Naive B cell (primary cell): ENCODE data around the gene HTR2C. TPM values are rescaled to one million over a fixed set of nuclear protein-coding genes. Genes with fewer than 3 reads are reported as not detected.
"Not testable (repeated sequence)": the region's sequence is repeated elsewhere in the genome, so short reads cannot be mapped to it uniquely, and the experiment has no call there.

Source experiments
- ATAC-seq, 2 donors: fragments of 150-1000 bp; cut with Tn5 transposase; 2 replicates each; pipeline ENCODE4 v1.10.0; 2021; ENCODE audit warnings: low read depth in 2 of 2, mild to moderate bottlenecking in 2 of 2, moderate library complexity in 2 of 2
- DNase-seq: peaks from one replicate; pipeline ENCODE4 v3.0.0; 2022
- H3K27ac Mint-ChIP-seq, 6 donors: one replicate each; pipeline ENCODE4 v1.8.0; 2020 to 2022; ENCODE audit warnings: mild to moderate bottlenecking in 6 of 6, mixed read lengths in 6 of 6, moderate library complexity in 5 of 6, inconsistent platforms in 2 of 6
- H3K27me3 Mint-ChIP-seq, 3 donors: one replicate each; pipeline ENCODE4 v1.8.0; 2021 to 2022; ENCODE audit warnings: mixed read lengths in 3 of 3, mild to moderate bottlenecking in 1 of 3
- H3K36me3 Mint-ChIP-seq, 2 donors: one replicate each; pipeline ENCODE4 v1.8.0; 2020 to 2022; ENCODE audit warnings: mixed read lengths in 2 of 2, inconsistent platforms in 1 of 2, mild to moderate bottlenecking in 1 of 2
- H3K4me1 Mint-ChIP-seq, 3 donors: one replicate each; pipeline ENCODE4 v1.8.0; 2020 to 2022; ENCODE audit warnings: mixed read lengths in 3 of 3, inconsistent platforms in 1 of 3, mild to moderate bottlenecking in 1 of 3, moderate library complexity in 1 of 3
- H3K4me3 Mint-ChIP-seq, 8 donors: one replicate each; pipeline ENCODE4 v1.8.0; 2020 to 2022; ENCODE audit warnings: mild to moderate bottlenecking in 8 of 8, mixed read lengths in 8 of 8, moderate library complexity in 8 of 8, inconsistent platforms in 2 of 8
- H3K9me3 Mint-ChIP-seq, 7 donors: one replicate each; pipeline ENCODE4 v1.8.0; 2020 to 2022; ENCODE audit warnings: mixed read lengths in 7 of 7, mild to moderate bottlenecking in 5 of 7, inconsistent platforms in 2 of 7, moderate library complexity in 1 of 7
- polyA plus RNA-seq, 6 donors: library from polyadenylated mRNA; unstranded; fragments of 300-500 nt; fragmentation: Illumina TruSeq; gene quantifications; one replicate each; pipeline ENCODE4 v1.2.3, GENCODE V29; 2021; ENCODE audit warnings: low read depth in 6 of 6

The HTR2C gene
- polyA plus RNA-seq, 6 donors from 2014 or later, result not detected

GRCh38 chrX:114933291-114933690 lies 349.4 kb downstream of the HTR2C start:
- H3K4me1 Mint-ChIP-seq, DNase-seq, H3K27me3 Mint-ChIP-seq, ATAC-seq, H3K27ac Mint-ChIP-seq, H3K4me3 Mint-ChIP-seq: not testable (repeated sequence)
- H3K36me3 Mint-ChIP-seq, result peaks cover 0 to 12% of the 10 kb centered on the region in 2 donors
- H3K9me3 Mint-ChIP-seq, result peaks cover 4 to 25% (median 18%) of the 10 kb centered on the region in 7 donors

GRCh38 chrX:114937090-114937489 lies 353.2 kb downstream of the HTR2C start:
- not testable (repeated sequence) for H3K27ac Mint-ChIP-seq, H3K4me1 Mint-ChIP-seq, H3K4me3 Mint-ChIP-seq, H3K36me3 Mint-ChIP-seq, DNase-seq, H3K27me3 Mint-ChIP-seq, ATAC-seq
- H3K9me3 Mint-ChIP-seq, result peaks cover 4 to 29% (median 12%) of the 10 kb centered on the region in 7 donors

GRCh38 chrX:114952696-114953095 lies 368.8 kb downstream of the HTR2C start:
- Mint-ChIP-seq H3K4me1 (no peaks in the 10 kb centered on the region), H3K4me3 (no peak overlapping the region)

More at GRCh38 chrX:114952696-114953095, 368.8 kb downstream of the HTR2C start:
- Mint-ChIP-seq H3K9me3 (peaks cover 0 to 4% (median 0%) of the 10 kb centered on the region in 7 donors), H3K36me3 (no peaks in the 10 kb centered on the region), H3K27me3 (no peaks in the 10 kb centered on the region), H3K27ac (no peak overlapping the region)
- ATAC-seq, result no peak
- no peak for DNase-seq
